Chondrocyte (in vitro differentiated cells): ENCODE results near the gene GIMAP2. TPM values are rescaled to one million over a fixed set of nuclear protein-coding genes. Genes with fewer than 3 reads are reported as not detected.

Experiments used
- DNase-seq: peaks from one replicate; pipeline ENCODE4 v3.0.0; 2021; ENCODE audit warnings: mixed read lengths, low spot score
- H3K27ac Mint-ChIP-seq: one replicate; pipeline ENCODE4 v1.8.0; 2021; ENCODE audit warnings: mild to moderate bottlenecking, moderate library complexity, mixed read lengths; ENCODE audit not compliant: unreplicated experiment
- H3K27me3 Mint-ChIP-seq: 2 replicates; pipeline ENCODE4 v1.8.0; 2021; ENCODE audit warnings: low read depth, mixed read lengths
- H3K36me3 Mint-ChIP-seq: 2 replicates; pipeline ENCODE4 v1.8.0; 2021; ENCODE audit warnings: low read depth, mixed read lengths
- H3K4me1 Mint-ChIP-seq: 2 replicates; pipeline ENCODE4 v1.8.0; 2021; ENCODE audit warnings: low read depth, mild to moderate bottlenecking, mixed read lengths
- H3K4me3 Mint-ChIP-seq: one replicate; pipeline ENCODE4 v1.8.0; 2021; ENCODE audit warnings: mild to moderate bottlenecking, moderate library complexity, mixed read lengths; ENCODE audit not compliant: unreplicated experiment
- H3K9me3 Mint-ChIP-seq: 2 replicates; pipeline ENCODE4 v1.8.0; 2021; ENCODE audit warnings: low read depth, mixed read lengths
- total RNA-seq: library from RNA; stranded (reverse); gene quantifications from 3 replicates; pipeline ENCODE4 v1.2.1, GENCODE V29; 2021
- TF ChIP-seq, protein P1 (sequence below): fragments of 200-600 bp; sonication (generic); IDR thresholded peaks from 2 replicates; pipeline ENCODE4 v1.5.0; 2021; ENCODE audit warnings: antibody characterized with exemption, mild to moderate bottlenecking, moderate library complexity

GIMAP2 gene
- total RNA-seq, 1 donor from 2014 or later, result not detected

- Mint-ChIP-seq H3K9me3 (no peaks in the 10 kb centered on the region), H3K4me3 (no peak overlapping the region), H3K4me1 (no peaks in the 10 kb centered on the region), H3K27ac (no peak overlapping the region), H3K36me3 (no peaks in the 10 kb centered on the region), H3K27me3 (no peaks in the 10 kb centered on the region)
- DNase-seq, result peak; percentile 87
- TF ChIP-seq, protein P1, sequence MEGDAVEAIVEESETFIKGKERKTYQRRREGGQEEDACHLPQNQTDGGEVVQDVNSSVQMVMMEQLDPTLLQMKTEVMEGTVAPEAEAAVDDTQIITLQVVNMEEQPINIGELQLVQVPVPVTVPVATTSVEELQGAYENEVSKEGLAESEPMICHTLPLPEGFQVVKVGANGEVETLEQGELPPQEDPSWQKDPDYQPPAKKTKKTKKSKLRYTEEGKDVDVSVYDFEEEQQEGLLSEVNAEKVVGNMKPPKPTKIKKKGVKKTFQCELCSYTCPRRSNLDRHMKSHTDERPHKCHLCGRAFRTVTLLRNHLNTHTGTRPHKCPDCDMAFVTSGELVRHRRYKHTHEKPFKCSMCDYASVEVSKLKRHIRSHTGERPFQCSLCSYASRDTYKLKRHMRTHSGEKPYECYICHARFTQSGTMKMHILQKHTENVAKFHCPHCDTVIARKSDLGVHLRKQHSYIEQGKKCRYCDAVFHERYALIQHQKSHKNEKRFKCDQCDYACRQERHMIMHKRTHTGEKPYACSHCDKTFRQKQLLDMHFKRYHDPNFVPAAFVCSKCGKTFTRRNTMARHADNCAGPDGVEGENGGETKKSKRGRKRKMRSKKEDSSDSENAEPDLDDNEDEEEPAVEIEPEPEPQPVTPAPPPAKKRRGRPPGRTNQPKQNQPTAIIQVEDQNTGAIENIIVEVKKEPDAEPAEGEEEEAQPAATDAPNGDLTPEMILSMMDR, result no peak
These were observed 34.7 kb downstream of the GIMAP2 start for GRCh38 chr7:150719960-150720891.

DNA sequence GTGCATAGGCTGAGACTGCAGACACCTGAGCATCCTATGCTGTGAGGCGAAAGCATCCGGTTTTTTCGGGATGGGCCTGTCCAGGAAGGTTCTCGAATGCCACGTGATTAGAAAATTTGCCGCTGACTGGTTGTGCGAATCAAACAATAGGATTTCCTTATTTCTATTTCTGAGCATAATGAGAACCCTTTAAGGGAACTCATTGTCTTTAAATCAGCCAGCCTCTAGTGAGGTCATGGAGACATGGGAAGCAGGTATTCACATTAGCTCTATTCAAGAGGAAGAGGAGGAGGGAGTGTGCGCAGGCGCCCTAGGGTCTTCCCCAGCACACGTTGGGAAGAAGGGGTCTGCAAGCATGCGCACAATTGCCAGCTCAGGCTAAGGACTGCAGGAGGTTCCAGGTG is 36.5 kb downstream of the GIMAP2 start:
- peaks cover 8% of the 10 kb centered on the region for H3K9me3 Mint-ChIP-seq
- H3K4me1 Mint-ChIP-seq, result no peaks in the 10 kb centered on the region
- no peak overlapping the region for H3K27ac Mint-ChIP-seq
- H3K4me3 Mint-ChIP-seq, result no peak overlapping the region
- DNase-seq, result no peak
- H3K36me3 Mint-ChIP-seq, result no peaks in the 10 kb centered on the region
- TF ChIP-seq, protein P1, result no peak
- no peaks in the 10 kb centered on the region for H3K27me3 Mint-ChIP-seq

DNA sequence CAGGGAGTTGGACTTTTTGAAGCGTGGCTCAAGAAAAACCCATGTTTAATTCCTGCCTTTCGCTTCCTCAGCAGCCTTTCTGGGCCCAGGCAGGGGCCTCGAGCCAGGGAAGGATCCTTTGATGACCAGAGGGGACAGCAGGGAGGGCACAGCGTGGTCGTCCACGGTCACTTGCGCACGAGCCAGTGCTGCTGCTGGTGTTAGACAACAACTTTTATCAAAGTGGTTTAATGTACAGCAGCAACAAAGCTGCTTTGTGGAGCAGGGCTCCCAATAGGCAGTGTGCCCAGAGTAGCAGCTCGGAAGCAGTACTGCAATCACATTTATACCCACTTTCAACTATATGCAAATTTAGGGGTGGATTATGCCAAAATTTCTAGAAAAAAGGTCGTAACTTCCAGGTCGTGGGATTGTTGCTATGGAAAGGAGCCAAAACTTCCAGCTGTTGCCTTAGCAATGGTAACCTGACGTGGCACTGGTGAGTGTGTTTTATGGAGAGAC is 37.0 kb downstream of the GIMAP2 start:
- Mint-ChIP-seq H3K4me3 (no peak overlapping the region), H3K9me3 (peaks cover 9% of the 10 kb centered on the region), H3K27me3 (no peaks in the 10 kb centered on the region), H3K36me3 (no peaks in the 10 kb centered on the region), H3K4me1 (no peaks in the 10 kb centered on the region), H3K27ac (no peak overlapping the region)
- TF ChIP-seq, protein P1, result no peak
- no peak for DNase-seq

GRCh38 chr7:150723467-150723866 is 38.0 kb downstream of the GIMAP2 start:
- no peaks in the 10 kb centered on the region for H3K27me3 Mint-ChIP-seq
- no peaks in the 10 kb centered on the region for H3K36me3 Mint-ChIP-seq
- no peak overlapping the region for H3K27ac Mint-ChIP-seq
- H3K4me3 Mint-ChIP-seq, result no peak overlapping the region
- H3K4me1 Mint-ChIP-seq, result no peaks in the 10 kb centered on the region
- TF ChIP-seq, protein P1, result no peak
- peaks cover 18% of the 10 kb centered on the region for H3K9me3 Mint-ChIP-seq
- no peak for DNase-seq

DNA sequence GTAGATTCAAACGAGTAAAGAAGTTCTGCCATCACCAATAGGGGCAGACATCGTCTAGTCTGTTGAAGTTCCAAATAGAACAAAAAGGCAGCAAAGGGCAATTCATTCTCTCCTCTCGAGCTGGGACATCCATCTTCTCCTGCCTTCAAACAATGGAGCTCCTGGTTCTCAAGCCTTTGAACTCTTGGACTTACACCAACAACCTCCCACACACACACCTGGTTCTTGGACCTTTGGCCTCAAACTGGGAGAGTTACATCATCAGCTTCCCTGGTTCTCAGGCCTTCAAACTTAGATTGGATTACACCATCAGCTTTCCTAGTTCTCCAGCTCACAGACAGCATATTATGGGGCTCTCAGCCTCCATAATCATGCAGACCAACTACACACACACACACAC is 41.9 kb downstream of the GIMAP2 start:
- H3K4me3 Mint-ChIP-seq, result no peak overlapping the region
- no peaks in the 10 kb centered on the region for H3K36me3 Mint-ChIP-seq
- peaks cover 23% of the 10 kb centered on the region for H3K9me3 Mint-ChIP-seq
- DNase-seq, result no peak
- TF ChIP-seq, protein P1, result no peak
- H3K27me3 Mint-ChIP-seq, result no peaks in the 10 kb centered on the region
- no peak overlapping the region for H3K27ac Mint-ChIP-seq
- no peaks in the 10 kb centered on the region for H3K4me1 Mint-ChIP-seq
